Left cardiac atrium (tissue), 4 donors: ENCODE results near the gene CYB561. TPM values are rescaled to one million over a fixed set of nuclear protein-coding genes. Genes with fewer than 3 reads are reported as not detected.
"Not testable (repeated sequence)": the region's sequence is repeated elsewhere in the genome, so short reads cannot be mapped to it uniquely, and the experiment has no call there.

Experiments used
- ATAC-seq, 2 donors: fragments of 200-7000 bp; cut with Tn5 transposase; one replicate each; pipeline ENCODE4 v1.9.1; 2020; ENCODE audit warnings: mild to moderate bottlenecking in 2 of 2, moderate library complexity in 2 of 2
- DNase-seq: peaks from one replicate; pipeline ENCODE4 v3.0.0-alpha.2; 2020
- intact Hi-C, 2 donors: fragments of 100-400 bp; cut with DNase I; formaldehyde crosslinking; loops; one replicate each; pipeline versions ENCODE4 v1.14.1 to v1.15.1; 2022 to 2023
- total RNA-seq, 2 donors: library from RNA; stranded (reverse); fragmentation: NEBNext Ultra II Directional; extraction: Animal tissue kit (Norgen Biotek cat#: 25700); gene quantifications; one replicate each; pipeline ENCODE4 v1.2.1, GENCODE V29; 2021
- donor health status: DM: no; HTN: yes; CAD: no.
- donor health status: DM: no; HTN: yes; CAD: no; lungs with severe emphysema.
- donor health status: DM: yes; HTN: yes; CAD: no.
- donor health status: Dilated cardiomyopathy.

Gene CYB561
- total RNA-seq, 2 donors from 2014 or later, result 17.3 to 21.7 TPM

DNA sequence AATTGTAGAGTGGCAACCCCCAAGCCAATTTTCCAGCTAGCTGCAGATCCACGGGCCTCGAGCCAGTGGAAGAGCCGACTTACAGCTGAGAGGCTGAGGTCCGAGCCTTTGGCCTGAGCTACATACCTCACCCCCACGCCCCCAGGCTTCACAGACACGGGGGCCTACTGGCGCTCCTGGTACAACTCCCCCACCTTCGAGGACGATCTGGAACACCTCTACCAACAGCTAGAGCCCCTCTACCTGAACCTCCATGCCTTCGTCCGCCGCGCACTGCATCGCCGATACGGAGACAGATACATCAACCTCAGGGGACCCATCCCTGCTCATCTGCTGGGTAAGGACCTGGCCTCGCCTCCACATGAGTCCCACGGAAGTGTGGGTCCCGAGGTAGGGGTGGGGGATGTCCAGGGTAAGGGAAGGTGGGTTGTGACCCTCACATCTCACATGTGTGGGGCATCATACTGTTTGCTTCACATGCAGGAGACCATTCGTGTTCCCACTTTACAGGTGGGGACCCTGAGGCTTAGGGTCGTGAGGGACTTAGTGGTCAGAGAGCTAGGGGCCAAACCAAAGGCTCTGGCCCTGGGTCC is 34.2 kb upstream of the CYB561 start:
- DNase-seq (no peak), ATAC-seq (no peak)
- intact Hi-C loops, result no loop called here

DNA sequence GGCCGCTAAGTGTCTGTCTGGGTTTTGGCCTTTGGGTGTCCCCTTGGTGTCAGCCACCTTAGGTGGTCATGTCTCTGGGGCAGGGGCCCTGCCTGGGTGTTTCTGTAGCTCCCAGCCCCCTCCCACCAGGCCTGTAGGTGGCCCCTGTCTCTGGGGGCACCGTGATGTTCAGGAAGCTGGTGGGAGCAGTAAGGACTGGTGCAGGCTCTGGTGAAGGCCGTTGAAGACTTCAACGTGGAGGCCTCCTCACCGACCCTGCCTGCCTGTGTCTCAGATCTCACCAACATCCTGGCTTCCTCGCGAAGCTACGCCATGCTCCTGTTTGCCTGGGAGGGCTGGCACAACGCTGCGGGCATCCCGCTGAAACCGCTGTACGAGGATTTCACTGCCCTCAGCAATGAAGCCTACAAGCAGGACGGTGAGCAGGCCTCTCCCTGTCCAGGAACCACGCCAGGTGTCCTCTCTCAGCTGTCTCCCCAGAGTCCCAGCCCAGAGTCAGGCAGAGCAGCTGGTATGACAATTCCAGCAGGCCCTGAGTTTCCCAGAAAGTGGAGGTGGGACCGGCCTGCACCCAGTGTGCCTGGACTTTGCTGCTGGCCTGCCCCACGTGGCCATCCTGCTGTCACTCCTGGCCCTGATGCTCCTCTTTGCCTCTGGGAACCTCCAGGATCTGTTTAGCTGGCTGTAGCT is 33.5 kb upstream of the CYB561 start:
- DNase-seq (no peak), ATAC-seq (no peak)
- intact Hi-C loops, result loop anchor here (1.0 to 5.0 kb wide), 2 partner anchors 52 to 54 kb away; no protein-coding TSS in a partner anchor

GRCh38 chr17:63478814-63479494 is 32.8 kb upstream of the CYB561 start:
- intact Hi-C loops, result loop anchor here (1.0 to 5.0 kb wide), 2 partner anchors 52 to 54 kb away; no protein-coding TSS in a partner anchor
- DNase-seq (peak; percentile 83), ATAC-seq (peak; percentile 70 to 84)

GRCh38 chr17:63477480-63478440 is 31.7 kb upstream of the CYB561 start:
- ATAC-seq (peak in 1 of 2 donors; percentile 0), DNase-seq (no peak)
- intact Hi-C loops, result loop anchor here in 1 of 2 donors (5.0 kb wide), 1 partner anchor 50 kb away; no protein-coding TSS in a partner anchor

DNA sequence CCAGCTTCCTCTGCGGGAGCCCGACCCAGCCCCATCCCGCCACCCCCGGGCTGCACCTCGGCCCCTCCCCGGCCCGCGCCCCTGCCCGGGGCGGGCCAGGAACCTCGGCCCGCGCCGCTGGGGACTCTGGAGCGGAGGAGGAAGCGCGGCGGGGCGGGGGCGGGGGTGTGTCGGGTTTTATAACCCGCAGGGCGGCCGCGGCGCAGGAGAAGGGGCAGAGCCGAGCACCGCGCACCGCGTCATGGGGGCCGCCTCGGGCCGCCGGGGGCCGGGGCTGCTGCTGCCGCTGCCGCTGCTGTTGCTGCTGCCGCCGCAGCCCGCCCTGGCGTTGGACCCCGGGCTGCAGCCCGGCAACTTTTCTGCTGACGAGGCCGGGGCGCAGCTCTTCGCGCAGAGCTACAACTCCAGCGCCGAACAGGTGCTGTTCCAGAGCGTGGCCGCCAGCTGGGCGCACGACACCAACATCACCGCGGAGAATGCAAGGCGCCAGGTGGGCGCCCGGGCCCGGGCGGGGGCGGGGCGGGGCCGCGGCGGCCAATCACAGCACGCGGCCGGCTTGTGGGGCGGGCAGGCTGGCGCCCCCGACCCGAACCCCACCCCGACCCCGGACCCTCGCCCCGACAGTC is 30.9 kb upstream of the CYB561 start, which contains the start of gene ACE:
Gene ACE, plus strand, starts transcription at position 208 of the 626 bp plus-strand sequence. Its CDS starts 34 bp downstream, at position 242.
- DNase-seq (no peak), ATAC-seq (peak; percentile 27 to 53)
- intact Hi-C loops, result loop anchor here in 1 of 2 donors (5.0 kb wide), 1 partner anchor 50 kb away; no protein-coding TSS in a partner anchor

DNA sequence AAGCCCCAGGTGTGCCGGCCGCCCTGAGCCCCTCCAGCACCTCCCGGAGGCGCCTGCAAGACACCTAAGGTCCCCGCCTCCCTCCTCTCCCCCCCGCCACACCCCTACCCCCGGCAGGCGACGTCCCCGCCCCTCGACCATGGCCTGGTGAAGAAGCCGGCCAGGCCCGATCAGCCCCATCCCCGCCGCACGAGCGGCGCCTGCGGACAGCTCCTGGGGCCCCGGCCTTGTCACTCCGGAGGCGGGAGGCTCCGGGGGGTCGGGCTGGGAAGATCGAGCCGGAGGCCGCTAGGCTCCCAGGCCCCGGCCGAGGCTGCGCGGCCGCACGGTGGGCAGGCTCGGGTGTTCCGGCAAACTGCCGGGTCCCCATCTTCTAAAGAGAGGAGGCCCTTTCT is 30.4 kb upstream of the CYB561 start:
- DNase-seq (no peak), ATAC-seq (peak; percentile 28 to 34)
- intact Hi-C loops, result loop anchor here in 1 of 2 donors (5.0 kb wide), 1 partner anchor 49 kb away; no protein-coding TSS in a partner anchor

- intact Hi-C loops, result loop anchor here in 1 of 2 donors (5.0 kb wide), 1 partner anchor 48 kb away; no protein-coding TSS in a partner anchor
- no peak for ATAC-seq
- DNase-seq, result no peak
These were observed 29.6 kb upstream of the CYB561 start for GRCh38 chr17:63475491-63476412.

- DNase-seq (no peak), ATAC-seq (no peak)
- intact Hi-C loops, result loop anchor here in 1 of 2 donors (5.0 kb wide), 1 partner anchor 48 kb away; no protein-coding TSS in a partner anchor
These were observed 28.7 kb upstream of the CYB561 start for GRCh38 chr17:63474586-63475460.

- ATAC-seq (peak; percentile 27 to 33), DNase-seq (no peak)
- intact Hi-C loops, result no loop called here
These were observed 28.1 kb upstream of the CYB561 start for GRCh38 chr17:63474174-63474573.

DNA sequence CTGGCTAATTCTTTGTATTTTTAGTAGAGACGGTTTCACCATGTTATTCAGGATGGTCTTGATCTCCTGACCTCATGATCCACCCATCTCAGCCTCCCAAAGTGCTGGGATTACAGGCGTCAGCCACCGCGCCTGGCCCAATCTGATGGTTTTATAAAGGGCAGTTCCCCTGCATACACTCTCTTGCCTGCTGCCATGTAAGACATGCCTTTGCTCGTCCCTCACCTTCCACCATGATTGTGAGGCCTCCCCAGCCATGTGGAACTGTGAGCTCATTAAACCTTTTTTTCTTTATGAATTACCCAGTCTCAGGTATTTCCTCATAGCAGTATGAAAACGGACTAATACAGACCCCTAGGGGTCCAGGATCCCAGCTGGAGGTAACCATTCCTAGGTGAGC is 22.0 kb upstream of the CYB561 start:
- intact Hi-C loops, DNase-seq, ATAC-seq: not testable (repeated sequence)

- ATAC-seq (no peak), DNase-seq (no peak)
- intact Hi-C loops, result no loop called here
These were observed 18.7 kb upstream of the CYB561 start for GRCh38 chr17:63464691-63465236.

DNA sequence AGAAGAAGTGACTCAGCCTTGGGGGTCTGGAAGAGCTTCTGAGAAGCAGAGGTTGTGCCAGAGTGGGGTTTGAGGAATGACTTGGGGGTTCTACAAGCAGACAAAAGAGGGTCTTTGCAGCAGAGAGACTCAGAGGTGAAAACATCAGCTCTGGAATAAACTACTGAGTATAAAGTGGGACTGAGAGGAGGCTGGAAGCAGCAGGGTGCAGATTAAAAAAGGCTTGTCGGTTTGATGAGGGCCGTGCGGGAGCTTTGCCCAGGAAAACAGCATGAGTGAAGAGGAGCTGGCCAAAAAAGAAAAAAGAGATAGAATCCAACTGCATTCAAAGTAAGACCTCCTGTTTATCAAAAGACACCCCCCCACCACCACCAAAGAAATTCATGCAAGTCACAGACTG is 17.7 kb upstream of the CYB561 start:
- intact Hi-C loops, result no loop called here
- ATAC-seq (no peak), DNase-seq (no peak)

DNA sequence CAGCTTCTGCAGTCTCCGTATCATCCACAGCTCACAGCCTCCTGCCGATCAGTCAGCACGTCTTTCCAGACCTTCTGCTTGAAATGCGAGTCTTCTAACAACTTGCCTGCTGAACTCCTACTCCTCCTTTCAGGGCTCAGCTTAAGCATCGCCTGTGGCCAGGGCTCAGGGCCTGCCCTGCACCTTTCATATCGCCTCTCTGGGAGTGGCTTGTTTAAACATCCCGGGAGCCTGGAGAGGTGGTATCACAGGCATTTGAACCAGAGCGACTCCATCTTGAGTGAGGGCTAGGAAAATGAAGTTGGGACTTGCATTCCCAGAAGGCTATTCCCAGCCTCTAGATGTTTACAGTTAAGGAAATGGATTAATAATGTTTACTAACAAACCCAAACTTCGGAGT is 13.9 kb upstream of the CYB561 start:
- no peak for ATAC-seq
- intact Hi-C loops, result no loop called here
- no peak for DNase-seq

DNA sequence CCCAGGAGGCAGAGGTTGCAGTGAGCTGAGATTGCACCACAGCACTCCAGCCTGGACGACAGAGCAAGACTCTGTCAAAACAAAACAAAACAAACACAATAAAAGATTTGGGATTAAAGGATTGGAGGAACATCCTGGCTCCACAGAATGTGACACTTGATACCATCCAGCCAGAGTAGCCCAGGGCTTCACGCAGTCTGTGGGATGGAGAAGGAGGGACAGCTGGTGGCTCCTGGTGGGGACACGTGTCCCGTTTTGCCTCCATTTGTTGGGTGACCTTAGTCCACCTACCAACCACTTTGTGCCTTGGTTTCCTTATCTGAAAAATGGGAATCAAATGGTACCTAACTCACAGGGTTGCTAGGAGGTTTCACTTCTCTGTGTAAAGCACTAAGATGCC is 12.4 kb upstream of the CYB561 start:
- DNase-seq (no peak), ATAC-seq (no peak)
- intact Hi-C loops, result no loop called here

DNA sequence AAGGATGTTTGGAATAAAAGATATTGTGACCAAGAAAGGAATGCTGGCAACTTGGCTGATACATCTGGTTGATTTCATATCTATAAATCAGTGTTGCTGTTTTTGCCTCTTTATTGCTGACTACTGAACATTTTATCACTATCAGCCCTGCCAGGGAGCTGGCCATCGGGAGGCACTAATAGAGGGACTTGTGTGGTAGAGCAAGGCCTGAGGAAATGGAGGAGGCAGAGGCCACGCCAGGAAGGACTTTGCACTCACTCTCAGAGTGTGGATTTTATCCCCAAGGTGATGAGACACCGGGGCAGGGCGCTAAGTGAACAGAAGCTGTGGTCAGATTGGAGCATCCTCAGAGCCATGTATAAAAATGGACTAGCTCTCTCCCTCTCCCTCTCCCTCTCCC is 9.3 kb upstream of the CYB561 start:
- intact Hi-C loops, result no loop called here
- no peak for DNase-seq
- ATAC-seq, result no peak

DNA sequence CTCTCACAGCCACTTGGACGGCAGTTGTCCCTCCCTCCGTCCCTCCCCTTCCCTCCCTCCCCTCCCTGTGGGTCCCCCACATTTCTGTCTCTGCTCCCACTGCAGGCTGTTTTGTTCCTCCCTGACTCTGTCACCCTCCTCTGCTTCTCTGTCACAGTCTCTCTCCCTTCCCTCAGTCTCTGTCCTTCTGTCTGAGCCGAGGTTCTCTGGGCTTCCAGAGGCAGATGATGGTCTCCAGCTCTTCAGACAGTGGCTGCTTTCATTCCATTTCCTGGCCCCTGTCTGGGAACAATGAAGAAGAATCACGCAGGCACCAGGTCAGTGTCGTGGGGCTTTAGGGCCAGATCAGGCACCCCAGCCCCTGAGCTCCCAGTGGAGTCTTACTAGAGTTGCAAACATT is 8.8 kb upstream of the CYB561 start:
- DNase-seq, result no peak
- intact Hi-C loops, result no loop called here
- no peak for ATAC-seq
